Progenitor cell of endocrine pancreas (in vitro differentiated cells): ENCODE data around the gene IFIT1B. TPM values are rescaled to one million over a fixed set of nuclear protein-coding genes. Genes with fewer than 3 reads are reported as not detected.

ENCODE experiments used
- DNase-seq: peaks from one replicate; pipeline ENCODE4 v3.0.0; 2021; ENCODE audit warnings: low spot score; ENCODE audit not compliant: unreplicated experiment
- H3K27ac Mint-ChIP-seq: 2 replicates; pipeline ENCODE4 v1.8.0; 2021; ENCODE audit warnings: mild to moderate bottlenecking, moderate library complexity, mixed read lengths
- H3K27me3 Mint-ChIP-seq: 2 replicates; pipeline ENCODE4 v1.8.0; 2021; ENCODE audit warnings: mixed read lengths
- H3K36me3 Mint-ChIP-seq: 2 replicates; pipeline ENCODE4 v1.8.0; 2022; ENCODE audit warnings: mixed read lengths; ENCODE audit not compliant: insufficient read depth
- H3K4me1 Mint-ChIP-seq: 2 replicates; pipeline ENCODE4 v1.8.0; 2021; ENCODE audit warnings: low read depth, mixed read lengths
- H3K4me3 Mint-ChIP-seq: 2 replicates; pipeline ENCODE4 v1.8.0; 2021; ENCODE audit warnings: low read depth, mild to moderate bottlenecking, moderate library complexity, mixed read lengths
- H3K9me3 Mint-ChIP-seq: 2 replicates; pipeline ENCODE4 v1.8.0; 2021; ENCODE audit warnings: low read depth, mixed read lengths
- total RNA-seq: library from RNA; stranded (reverse); gene quantifications from 2 replicates; pipeline ENCODE4 v1.2.1, GENCODE V29; 2021
- TF ChIP-seq, protein P1 (sequence below): fragments of 200-600 bp; sonication (generic); IDR thresholded peaks from one replicate; pipeline ENCODE4 v1.5.0; 2021; ENCODE audit warnings: antibody characterized with exemption, mild to moderate bottlenecking; ENCODE audit not compliant: unreplicated experiment

Gene IFIT1B
- total RNA-seq, 1 donor from 2014 or later = not detected

DNA sequence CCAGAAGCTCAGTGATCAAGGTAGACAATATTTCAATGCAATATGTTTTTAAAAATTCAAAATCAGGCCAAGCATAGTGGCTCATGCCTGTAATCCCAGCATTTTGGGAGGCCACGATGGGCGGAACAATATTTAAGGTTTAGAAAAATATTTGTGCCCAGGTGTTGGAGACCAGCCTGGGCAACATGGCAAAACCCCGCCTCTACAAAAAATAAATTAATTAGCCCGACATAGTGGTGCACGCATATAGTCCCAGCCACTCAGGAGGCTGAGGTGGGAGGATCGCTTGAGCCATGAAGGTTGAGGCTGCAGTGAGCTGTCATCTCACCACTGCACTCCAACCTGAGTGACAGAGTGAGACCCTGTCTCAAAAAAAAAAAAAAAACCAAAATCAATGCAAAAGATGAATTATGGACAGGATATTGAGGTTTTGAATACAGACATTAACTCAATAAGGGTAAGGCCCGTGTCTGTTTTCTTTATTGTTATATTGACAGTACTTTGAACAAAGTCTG lies 35.6 kb downstream of the IFIT1B start:
- H3K4me1 Mint-ChIP-seq = peaks cover 5% of the 10 kb centered on the region
- H3K4me3 Mint-ChIP-seq = peak overlapping the region; percentile 86
- H3K9me3 Mint-ChIP-seq = peaks cover 3% of the 10 kb centered on the region
- peaks cover 8% of the 10 kb centered on the region for H3K27me3 Mint-ChIP-seq
- peak overlapping the region; percentile 97 for H3K27ac Mint-ChIP-seq
- DNase-seq = no peak
- H3K36me3 Mint-ChIP-seq = peaks cover 11% of the 10 kb centered on the region
- TF ChIP-seq, protein P1, sequence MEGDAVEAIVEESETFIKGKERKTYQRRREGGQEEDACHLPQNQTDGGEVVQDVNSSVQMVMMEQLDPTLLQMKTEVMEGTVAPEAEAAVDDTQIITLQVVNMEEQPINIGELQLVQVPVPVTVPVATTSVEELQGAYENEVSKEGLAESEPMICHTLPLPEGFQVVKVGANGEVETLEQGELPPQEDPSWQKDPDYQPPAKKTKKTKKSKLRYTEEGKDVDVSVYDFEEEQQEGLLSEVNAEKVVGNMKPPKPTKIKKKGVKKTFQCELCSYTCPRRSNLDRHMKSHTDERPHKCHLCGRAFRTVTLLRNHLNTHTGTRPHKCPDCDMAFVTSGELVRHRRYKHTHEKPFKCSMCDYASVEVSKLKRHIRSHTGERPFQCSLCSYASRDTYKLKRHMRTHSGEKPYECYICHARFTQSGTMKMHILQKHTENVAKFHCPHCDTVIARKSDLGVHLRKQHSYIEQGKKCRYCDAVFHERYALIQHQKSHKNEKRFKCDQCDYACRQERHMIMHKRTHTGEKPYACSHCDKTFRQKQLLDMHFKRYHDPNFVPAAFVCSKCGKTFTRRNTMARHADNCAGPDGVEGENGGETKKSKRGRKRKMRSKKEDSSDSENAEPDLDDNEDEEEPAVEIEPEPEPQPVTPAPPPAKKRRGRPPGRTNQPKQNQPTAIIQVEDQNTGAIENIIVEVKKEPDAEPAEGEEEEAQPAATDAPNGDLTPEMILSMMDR = no peak

DNA sequence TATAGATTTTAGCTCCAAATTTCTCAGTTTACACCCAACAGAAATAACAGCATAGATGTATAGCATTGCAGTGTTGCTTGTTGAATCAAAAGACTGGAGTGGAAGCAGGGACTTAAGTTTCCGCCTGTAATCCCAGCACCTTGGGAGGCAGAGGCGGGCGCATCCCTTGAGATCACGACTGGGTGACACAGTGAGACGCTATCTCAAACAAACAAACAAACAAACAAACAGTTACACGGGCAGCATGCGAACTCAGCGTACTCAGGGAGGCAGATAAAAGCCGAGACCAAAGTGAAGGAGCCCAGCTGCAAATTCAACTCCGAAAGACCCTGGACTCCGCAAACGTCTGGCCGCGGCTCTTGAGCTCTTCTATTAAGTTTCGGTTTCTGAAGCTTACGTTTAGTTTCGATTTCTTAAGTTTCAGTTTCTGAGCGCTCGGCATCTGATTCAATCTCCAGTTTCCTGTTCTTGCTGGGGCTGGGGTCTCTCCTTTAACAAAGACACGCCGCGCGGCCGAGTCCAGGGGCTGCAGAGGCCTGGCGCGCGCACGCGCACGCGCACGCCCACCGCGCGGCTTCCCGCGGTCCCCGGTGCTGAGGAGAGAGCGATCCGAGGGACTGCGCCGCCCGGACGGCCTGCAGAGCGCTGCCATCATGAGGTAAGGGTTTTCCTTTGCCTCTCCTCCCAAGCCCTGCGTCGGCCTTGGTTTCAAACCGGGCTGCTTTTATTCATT lies 36.5 kb downstream of the IFIT1B start, which contains the start of gene IFIT5:
TSS of gene IFIT5 (plus strand) at position 423 of the 733 bp plus-strand sequence. CDS start at position 654, 231 bp downstream.
- peaks cover 3% of the 10 kb centered on the region for H3K9me3 Mint-ChIP-seq
- H3K27ac Mint-ChIP-seq = peak within 1 kb of the TSS; percentile 97
- TF ChIP-seq, protein P1 = no peak
- peak within 1 kb of the TSS; percentile 86 for H3K4me3 Mint-ChIP-seq
- peaks cover 11% of the 10 kb centered on the region for H3K36me3 Mint-ChIP-seq
- peak; percentile 70 for DNase-seq
- peaks cover 5% of the 10 kb centered on the region for H3K4me1 Mint-ChIP-seq
- H3K27me3 Mint-ChIP-seq = peaks cover 8% of the 10 kb centered on the region

DNA sequence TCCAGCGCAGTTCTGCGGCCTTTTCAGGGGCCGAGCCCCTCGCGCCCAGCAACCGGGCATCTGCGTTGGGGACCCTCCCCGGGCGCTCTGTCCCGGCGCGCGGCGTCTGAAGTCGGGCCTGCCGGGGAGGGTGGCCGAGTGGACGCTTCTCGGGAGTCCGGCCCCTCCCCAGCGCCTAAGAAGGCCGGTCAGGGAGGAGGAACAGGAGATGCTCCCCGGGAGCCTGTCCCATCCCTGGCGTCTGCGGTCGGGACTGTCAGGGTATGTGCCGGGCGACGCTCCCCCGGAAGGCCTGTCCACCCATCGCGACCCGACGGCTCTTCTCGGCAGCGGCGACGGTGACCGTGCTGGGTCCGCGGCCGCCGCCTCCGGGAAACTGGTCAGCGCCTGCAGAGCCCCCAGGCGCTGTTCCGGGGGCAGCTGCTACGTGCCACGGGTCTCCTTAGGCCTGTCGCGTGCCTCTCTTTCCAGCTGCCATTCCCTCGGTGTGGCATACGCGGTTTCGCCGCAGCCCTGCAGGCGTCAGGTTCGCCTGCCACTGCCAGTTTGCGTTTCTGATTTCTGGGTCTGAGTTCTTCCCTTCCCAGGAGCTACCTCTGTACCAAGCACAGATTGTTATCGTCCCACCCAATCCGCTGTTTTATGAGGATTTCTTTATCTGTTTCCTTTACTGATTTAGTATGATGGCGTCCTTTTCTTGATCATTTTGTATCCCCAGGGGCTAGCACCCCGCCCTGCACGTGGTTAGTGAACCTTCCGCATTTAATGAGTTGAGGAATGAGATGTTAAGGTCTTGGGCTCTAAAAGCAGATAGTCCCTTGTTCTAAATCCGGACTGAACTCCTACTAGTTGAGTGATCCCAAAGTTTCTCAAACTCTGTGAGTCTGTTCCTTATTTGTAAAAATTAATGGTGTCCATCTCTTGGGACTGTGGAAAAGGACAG lies 37.3 kb downstream of the IFIT1B start:
- H3K27ac Mint-ChIP-seq = peak overlapping the region; percentile 80
- peaks cover 11% of the 10 kb centered on the region for H3K36me3 Mint-ChIP-seq
- H3K4me3 Mint-ChIP-seq = peak overlapping the region; percentile 86
- H3K4me1 Mint-ChIP-seq = peaks cover 5% of the 10 kb centered on the region
- TF ChIP-seq, protein P1 = no peak
- peak; percentile 24 for DNase-seq
- H3K9me3 Mint-ChIP-seq = peaks cover 3% of the 10 kb centered on the region
- peaks cover 8% of the 10 kb centered on the region for H3K27me3 Mint-ChIP-seq

DNA sequence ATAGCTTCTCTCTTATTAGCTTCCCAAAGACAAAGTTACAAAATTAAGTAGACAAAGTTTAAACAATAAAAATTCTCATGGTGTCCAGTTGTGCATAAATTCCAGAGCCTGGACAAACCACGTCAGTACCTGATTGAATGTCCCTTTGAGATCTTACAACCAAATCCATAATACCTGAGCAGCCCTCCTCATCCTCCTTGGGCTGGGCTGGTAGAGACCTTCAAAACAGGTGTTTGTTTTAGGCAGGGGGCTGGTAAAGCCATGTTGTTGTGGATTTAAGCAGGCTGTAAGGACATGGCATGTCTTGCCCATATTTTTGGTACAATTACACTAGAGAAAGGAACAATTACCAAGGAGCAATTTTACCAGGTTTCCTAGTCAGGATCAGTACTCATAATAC lies 38.6 kb downstream of the IFIT1B start:
- Mint-ChIP-seq H3K36me3 (peaks cover 11% of the 10 kb centered on the region), H3K27me3 (peaks cover 8% of the 10 kb centered on the region), H3K9me3 (peaks cover 3% of the 10 kb centered on the region), H3K27ac (no peak overlapping the region), H3K4me1 (peaks cover 5% of the 10 kb centered on the region), H3K4me3 (peak overlapping the region; percentile 55)
- TF ChIP-seq, protein P1 = no peak
- no peak for DNase-seq

GRCh38 chr10:89419548-89419947 lies 41.7 kb downstream of the IFIT1B start:
- TF ChIP-seq, protein P1 = peak; percentile 44
- H3K4me1 Mint-ChIP-seq = peaks cover 3% of the 10 kb centered on the region
- DNase-seq = no peak
- no peak overlapping the region for H3K4me3 Mint-ChIP-seq
- no peak overlapping the region for H3K27ac Mint-ChIP-seq
- peaks cover 8% of the 10 kb centered on the region for H3K27me3 Mint-ChIP-seq
- H3K36me3 Mint-ChIP-seq = peaks cover 5% of the 10 kb centered on the region
- H3K9me3 Mint-ChIP-seq = no peaks in the 10 kb centered on the region
